HG03432 (cell line): Measurements from ENCODE around the gene PCDHGB7.
"Not testable (repeated sequence)": the region's sequence is repeated elsewhere in the genome, so short reads cannot be mapped to it uniquely, and the experiment has no call there.

ENCODE experiments used
- ATAC-seq: cut with Tn5 transposase; IDR thresholded peaks from one replicate; pipeline ENCODE4 v1.9.1; 2021; ENCODE audit warnings: mild to moderate bottlenecking, moderate library complexity; ENCODE audit not compliant: unreplicated experiment

Gene PCDHGB7

DNA sequence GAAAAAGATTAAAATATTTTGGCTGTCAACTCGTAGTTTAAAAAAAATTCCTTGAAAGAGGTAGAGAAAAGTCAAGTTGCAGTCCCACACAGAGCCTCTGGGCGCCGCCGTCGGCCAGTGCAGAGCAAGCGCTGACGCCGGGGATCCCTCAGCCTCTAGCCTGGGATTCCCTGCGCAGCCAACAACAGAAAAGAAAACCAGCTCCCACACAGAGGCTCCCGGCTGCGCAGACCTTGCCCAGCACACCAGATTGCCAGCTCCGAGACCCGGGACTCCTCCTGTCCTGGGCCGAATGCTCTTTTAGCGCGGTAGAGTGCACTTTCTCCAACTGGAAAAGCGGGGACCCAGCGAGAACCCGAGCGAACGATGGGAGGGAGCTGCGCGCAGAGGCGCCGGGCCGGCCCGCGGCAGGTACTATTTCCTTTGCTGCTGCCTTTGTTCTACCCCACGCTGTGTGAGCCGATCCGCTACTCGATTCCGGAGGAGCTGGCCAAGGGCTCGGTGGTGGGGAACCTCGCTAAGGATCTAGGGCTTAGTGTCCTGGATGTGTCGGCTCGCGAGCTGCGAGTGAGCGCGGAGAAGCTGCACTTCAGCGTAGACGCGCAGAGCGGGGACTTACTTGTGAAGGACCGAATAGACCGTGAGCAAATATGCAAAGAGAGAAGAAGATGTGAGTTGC, at the start of gene PCDHGB7:
TSS of gene PCDHGB7 (plus strand) at position 184 of the 679 bp plus-strand sequence. CDS start at position 367, 183 bp downstream.
- peak; percentile 71 for ATAC-seq

GRCh38 chr5:141369994-141370848, 47.3 kb upstream of the PCDHGB7 start, which contains the start of gene PCDHGB3:
Gene PCDHGB3 (plus strand): TSS chr5:141370242. CDS start chr5:141370395, 153 bp downstream.
- peak; percentile 93 for ATAC-seq

DNA sequence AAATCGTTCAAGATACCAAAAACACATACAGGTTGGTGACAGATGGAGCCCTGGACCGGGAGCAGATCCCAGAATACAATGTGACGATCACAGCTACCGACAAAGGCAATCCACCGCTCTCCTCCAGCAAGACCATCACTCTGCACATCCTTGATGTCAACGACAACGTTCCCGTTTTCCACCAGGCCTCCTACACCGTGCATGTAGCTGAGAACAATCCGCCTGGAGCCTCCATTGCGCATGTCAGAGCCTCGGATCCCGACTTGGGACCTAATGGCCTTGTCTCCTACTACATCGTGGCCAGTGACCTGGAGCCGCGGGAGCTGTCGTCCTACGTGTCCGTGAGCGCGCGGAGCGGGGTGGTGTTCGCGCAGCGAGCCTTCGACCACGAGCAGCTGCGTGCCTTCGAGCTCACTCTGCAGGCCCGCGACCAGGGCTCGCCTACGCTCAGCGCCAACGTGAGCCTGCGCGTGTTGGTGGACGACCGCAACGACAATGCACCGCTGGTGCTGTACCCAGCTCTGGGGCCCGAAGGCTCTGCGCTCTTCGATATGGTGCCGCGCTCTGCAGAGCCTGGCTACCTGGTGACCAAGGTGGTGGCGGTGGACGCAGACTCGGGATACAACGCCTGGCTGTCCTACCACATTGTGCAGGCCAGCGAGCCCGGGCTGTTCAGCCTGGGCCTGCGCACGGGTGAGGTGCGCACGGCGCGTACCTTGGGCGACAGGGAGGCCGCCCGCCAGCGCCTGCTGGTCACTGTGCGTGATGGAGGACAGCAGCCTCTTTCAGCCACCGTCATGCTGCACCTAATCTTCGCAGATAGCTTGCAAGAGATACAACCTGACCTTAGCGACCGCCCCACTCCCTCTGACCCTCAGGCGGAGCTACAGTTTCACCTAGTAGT, 45.7 kb upstream of the PCDHGB7 start:
- ATAC-seq = no peak

- no peak for ATAC-seq
Measured at GRCh38 chr5:141373673-141374317, 43.7 kb upstream of the PCDHGB7 start, which contains the start of gene PCDHGA6. Gene PCDHGA6 (plus strand): TSS chr5:141373891. CDS start chr5:141374084, 193 bp downstream.

- no peak for ATAC-seq
Measured at GRCh38 chr5:141374627-141375026, 42.9 kb upstream of the PCDHGB7 start.

DNA sequence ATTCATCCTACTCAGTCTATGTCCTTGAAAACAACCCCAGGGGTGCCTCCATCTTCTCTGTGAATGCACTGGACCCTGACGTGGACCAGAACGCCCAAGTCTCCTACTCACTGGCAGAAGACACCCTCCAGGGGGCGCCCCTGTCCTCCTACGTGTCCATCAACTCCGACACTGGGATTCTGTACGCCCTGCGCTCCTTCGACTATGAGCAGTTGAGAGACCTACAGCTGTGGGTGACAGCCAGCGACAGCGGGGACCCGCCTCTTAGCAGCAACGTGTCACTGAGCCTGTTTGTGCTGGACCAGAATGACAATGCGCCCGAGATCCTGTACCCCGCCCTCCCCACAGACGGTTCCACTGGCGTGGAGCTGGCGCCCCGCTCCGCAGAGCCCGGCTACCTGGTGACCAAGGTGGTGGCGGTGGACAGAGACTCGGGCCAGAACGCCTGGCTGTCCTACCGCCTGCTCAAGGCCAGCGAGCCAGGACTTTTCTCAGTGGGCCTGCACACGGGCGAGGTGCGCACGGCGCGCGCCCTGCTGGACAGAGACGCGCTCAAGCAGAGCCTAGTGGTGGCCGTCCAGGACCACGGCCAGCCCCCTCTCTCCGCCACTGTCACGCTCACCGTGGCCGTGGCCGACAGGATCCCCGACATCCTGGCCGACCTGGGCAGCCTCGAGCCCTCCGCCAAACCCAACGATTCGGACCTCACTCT, 41.9 kb upstream of the PCDHGB7 start:
- not testable (repeated sequence) for ATAC-seq

DNA sequence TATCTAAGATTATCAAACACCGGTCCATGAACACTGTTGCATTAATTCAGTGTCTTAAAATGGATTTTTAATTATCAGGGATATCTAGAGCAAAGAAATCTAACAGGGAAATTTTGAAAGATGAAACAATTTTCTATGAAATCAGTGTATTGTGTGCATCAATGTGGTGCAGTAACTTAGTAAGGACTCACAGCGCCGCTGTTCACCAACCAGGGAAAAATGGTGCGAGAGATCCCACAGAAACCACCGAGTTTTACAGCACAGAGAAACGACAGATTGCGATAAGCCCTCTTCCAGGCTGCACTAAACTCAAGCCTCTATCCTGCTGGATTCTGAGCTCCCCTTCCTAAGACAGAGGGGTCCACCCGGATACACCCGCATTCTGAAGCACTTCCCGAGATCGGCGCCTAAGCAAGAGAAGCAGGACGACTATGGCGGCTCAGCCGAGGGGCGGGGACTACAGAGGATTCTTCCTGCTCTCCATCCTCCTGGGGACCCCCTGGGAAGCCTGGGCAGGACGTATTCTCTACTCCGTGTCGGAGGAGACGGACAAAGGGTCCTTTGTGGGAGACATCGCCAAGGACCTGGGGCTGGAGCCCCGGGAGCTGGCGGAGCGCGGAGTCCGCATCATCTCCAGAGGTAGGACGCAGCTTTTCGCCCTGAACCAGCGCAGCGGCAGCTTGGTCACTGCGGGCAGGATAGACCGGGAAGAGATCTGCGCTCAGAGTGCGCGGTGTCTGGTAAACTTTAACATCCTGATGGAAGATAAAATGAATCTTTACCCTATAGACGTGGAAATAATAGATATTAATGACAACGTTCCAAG, 34.8 kb upstream of the PCDHGB7 start, which contains the start of gene PCDHGA7:
TSS of gene PCDHGA7 (plus strand) at position 274 of the 826 bp plus-strand sequence. CDS start at position 432, 158 bp downstream.
- peak; percentile 64 for ATAC-seq

DNA sequence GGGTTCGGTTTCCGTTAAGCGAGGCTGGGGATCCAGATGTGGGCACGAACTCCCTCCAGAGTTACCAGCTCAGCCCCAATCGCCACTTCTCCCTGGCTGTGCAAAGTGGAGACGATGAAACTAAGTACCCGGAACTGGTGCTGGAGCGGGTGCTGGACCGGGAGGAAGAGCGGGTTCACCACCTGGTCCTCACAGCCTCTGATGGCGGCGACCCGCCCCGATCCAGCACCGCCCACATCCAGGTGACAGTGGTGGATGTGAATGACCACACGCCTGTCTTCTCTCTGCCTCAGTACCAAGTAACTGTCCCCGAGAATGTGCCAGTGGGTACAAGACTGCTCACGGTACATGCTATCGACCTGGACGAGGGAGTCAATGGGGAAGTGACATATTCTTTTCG, 34.1 kb upstream of the PCDHGB7 start:
- no peak for ATAC-seq

GRCh38 chr5:141384471-141385267, 32.8 kb upstream of the PCDHGB7 start:
- no peak for ATAC-seq

- peak; percentile 91 for ATAC-seq
Measured at GRCh38 chr5:141387557-141388311, 29.7 kb upstream of the PCDHGB7 start, which contains the start of gene PCDHGB4. Gene PCDHGB4 (plus strand): TSS chr5:141387698. CDS start chr5:141387885, 187 bp downstream.

DNA sequence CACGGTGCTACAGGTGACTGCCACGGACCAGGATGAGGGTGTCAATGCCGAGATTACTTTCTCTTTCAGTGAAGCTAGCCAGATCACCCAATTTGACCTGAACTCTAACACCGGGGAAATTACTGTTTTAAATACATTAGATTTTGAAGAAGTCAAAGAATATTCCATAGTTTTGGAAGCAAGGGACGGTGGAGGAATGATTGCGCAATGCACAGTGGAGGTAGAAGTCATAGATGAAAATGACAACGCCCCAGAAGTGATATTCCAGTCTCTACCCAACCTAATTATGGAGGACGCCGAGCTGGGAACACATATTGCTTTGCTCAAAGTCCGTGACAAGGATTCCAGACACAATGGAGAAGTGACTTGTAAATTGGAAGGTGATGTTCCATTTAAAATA, 28.8 kb upstream of the PCDHGB7 start:
- ATAC-seq = no peak

- no peak for ATAC-seq
Measured at GRCh38 chr5:141389153-141390042, 28.1 kb upstream of the PCDHGB7 start.

- ATAC-seq = no peak
Measured at GRCh38 chr5:141392429-141393198, 24.9 kb upstream of the PCDHGB7 start, which contains the start of gene PCDHGA8. Gene PCDHGA8 (plus strand): TSS chr5:141392633. CDS start chr5:141392814, 181 bp downstream.

GRCh38 chr5:141393267-141393666, 24.2 kb upstream of the PCDHGB7 start:
- ATAC-seq = no peak
